HCT116 (cell line): ENCODE results near the gene RABGEF1.

Experiments used
- CEBPB ChIP-seq: IDR thresholded peaks from 2 replicates; pipeline ENCODE4 v1.6.1; 2012; ENCODE audit warnings: low read depth
- CTCF ChIP-seq, 3 experiments: fragments of 200-600 bp in 1 of 3; sonication (generic) in 1 of 3; IDR thresholded peaks in 2 of 3; conservative IDR thresholded peaks in 1 of 3; 2 replicates each; pipeline ENCODE4 v1.5.1; 2012 to 2017; ENCODE audit warnings: low read depth in 2 of 3, low read length in 2 of 3, antibody characterized with exemption in 1 of 3, borderline replicate concordance in 1 of 3, control low read depth in 1 of 3, mild to moderate bottlenecking in 1 of 3, mixed read lengths in 1 of 3, mixed run types in 1 of 3, moderate library complexity in 1 of 3; ENCODE audit not compliant: insufficient read depth in 1 of 3
- EZH2 ChIP-seq: fragments of 200-600 bp; sonication (generic); IDR thresholded peaks from 2 replicates; pipeline ENCODE4 v1.6.1; 2017; ENCODE audit warnings: antibody characterized with exemption, mixed run types
- MAX ChIP-seq: IDR thresholded peaks from 2 replicates; pipeline ENCODE4 v1.6.1; 2012
- POLR2A ChIP-seq: IDR thresholded peaks from 2 replicates; pipeline ENCODE4 v1.7.0; 2011; ENCODE audit warnings: borderline replicate concordance; ENCODE audit not compliant: insufficient read depth, insufficient read length; ENCODE audit errors: extremely low read depth
- POLR2AphosphoS5 ChIP-seq: IDR thresholded peaks from 2 replicates; pipeline ENCODE4 v1.6.1; 2011; ENCODE audit warnings: mild to moderate bottlenecking, low read depth, low read length, moderate library complexity
- RAD21 ChIP-seq: IDR thresholded peaks from 2 replicates; pipeline ENCODE4 v1.6.1; 2012; ENCODE audit warnings: low read depth, mild to moderate bottlenecking
- REST ChIP-seq: IDR thresholded peaks from 2 replicates; pipeline ENCODE4 v1.6.1; 2012; ENCODE audit warnings: low read depth
- SIN3A ChIP-seq: IDR thresholded peaks from 2 replicates; pipeline ENCODE4 v1.6.1; 2012; ENCODE audit warnings: low read depth
- SP1 ChIP-seq: IDR thresholded peaks from 2 replicates; pipeline ENCODE4 v1.6.1; 2012; ENCODE audit warnings: low read depth
- TCF7L2 ChIP-seq: IDR thresholded peaks from 2 replicates; pipeline ENCODE4 v1.7.0; 2011; ENCODE audit warnings: borderline replicate concordance, inconsistent platforms; ENCODE audit not compliant: insufficient read depth, insufficient read length; ENCODE audit errors: extremely low read depth
- ZBTB33 ChIP-seq: IDR thresholded peaks from 2 replicates; pipeline ENCODE4 v1.6.1; 2011; ENCODE audit warnings: mild to moderate bottlenecking, low read length, moderate library complexity; ENCODE audit not compliant: insufficient replicate concordance; ENCODE audit errors: extremely low read depth

GRCh38 chr7:66748791-66749190, 8.3 kb downstream of the RABGEF1 start:
- TF ChIP-seq POLR2A (no peak), CTCF (IDR thresholded peaks at IDR 0.05 in 2 of 3, conservative IDR thresholded peaks at IDR 0.05 in 1 of 3; ENCODE audit: borderline replicate concordance in 1 of 3, insufficient read depth in 1 of 3, low read depth in 2 of 3, low read length in 2 of 3) (no peak), MAX (no peak), CEBPB (no peak), RAD21 (no peak), REST (no peak), POLR2AphosphoS5 (no peak), SP1 (no peak), TCF7L2 (no peak), SIN3A (no peak), ZBTB33 (no peak), EZH2 (no peak)
